Osteoblast (primary cell): Measurements from ENCODE around the gene FNDC10. TPM values are rescaled to one million over a fixed set of nuclear protein-coding genes. Genes with fewer than 3 reads are reported as not detected.

Source experiments
- DNase-seq: peaks from one replicate; pipeline ENCODE4 v3.0.0; 2011; ENCODE audit warnings: low spot score, mixed read lengths; ENCODE audit not compliant: insufficient read length; ENCODE audit errors: missing footprints
- H2AFZ ChIP-seq: 2 replicates; pipeline ENCODE4 v1.6.0; 2011; ENCODE audit warnings: mild to moderate bottlenecking, low read length
- H3K27ac ChIP-seq: 2 replicates; pipeline ENCODE4 v1.5.1; 2011; ENCODE audit warnings: mild to moderate bottlenecking, low read depth, low read length, moderate library complexity
- H3K27me3 ChIP-seq: 2 replicates; pipeline ENCODE4 v1.6.0; 2012; ENCODE audit warnings: mild to moderate bottlenecking, control low read depth, inconsistent platforms, low read length, moderate library complexity; ENCODE audit not compliant: insufficient read depth
- H3K36me3 ChIP-seq: 2 replicates; pipeline ENCODE4 v1.5.1; 2011; ENCODE audit warnings: mild to moderate bottlenecking, low read length, control low read depth, moderate library complexity; ENCODE audit not compliant: insufficient read depth
- H3K4me1 ChIP-seq: 2 replicates; pipeline ENCODE4 v1.5.1; 2011; ENCODE audit warnings: mild to moderate bottlenecking, low read length, control low read depth, moderate library complexity; ENCODE audit not compliant: insufficient read depth
- H3K4me2 ChIP-seq: 2 replicates; pipeline ENCODE4 v1.6.0; 2011; ENCODE audit warnings: mild to moderate bottlenecking, low read length; ENCODE audit not compliant: insufficient read depth
- H3K4me3 ChIP-seq: fragments of 200-600 bp; sonication (generic); 3 replicates; pipeline ENCODE4 v1.5.1; 2012; ENCODE audit warnings: mild to moderate bottlenecking, low read length, inconsistent platforms; ENCODE audit not compliant: insufficient read depth
- H3K79me2 ChIP-seq: 2 replicates; pipeline ENCODE4 v1.6.0; 2012; ENCODE audit warnings: mild to moderate bottlenecking, low read length, control low read depth, inconsistent platforms; ENCODE audit not compliant: insufficient read depth
- H3K9me3 ChIP-seq: 2 replicates; pipeline ENCODE4 v1.5.1; 2011; ENCODE audit warnings: low read depth, low read length, control low read depth
- H4K20me1 ChIP-seq: 2 replicates; pipeline ENCODE4 v1.6.0; 2012; ENCODE audit warnings: mild to moderate bottlenecking, low read length, control low read depth; ENCODE audit not compliant: insufficient read depth
- total RNA-seq: library from RNA; depleted of rRNA; stranded (reverse); fragments of >200 nt; gene quantifications from 2 replicates; pipeline ENCODE4 v1.2.3, GENCODE V29; 2012
- TF ChIP-seq, protein P1 (sequence below): IDR thresholded peaks from 2 replicates; pipeline ENCODE4 v1.5.1; 2011; ENCODE audit warnings: mild to moderate bottlenecking, low read depth, low read length, moderate library complexity; ENCODE audit errors: extremely low read depth

Gene FNDC10
- total RNA-seq, 1 donor = 2.5 TPM

DNA sequence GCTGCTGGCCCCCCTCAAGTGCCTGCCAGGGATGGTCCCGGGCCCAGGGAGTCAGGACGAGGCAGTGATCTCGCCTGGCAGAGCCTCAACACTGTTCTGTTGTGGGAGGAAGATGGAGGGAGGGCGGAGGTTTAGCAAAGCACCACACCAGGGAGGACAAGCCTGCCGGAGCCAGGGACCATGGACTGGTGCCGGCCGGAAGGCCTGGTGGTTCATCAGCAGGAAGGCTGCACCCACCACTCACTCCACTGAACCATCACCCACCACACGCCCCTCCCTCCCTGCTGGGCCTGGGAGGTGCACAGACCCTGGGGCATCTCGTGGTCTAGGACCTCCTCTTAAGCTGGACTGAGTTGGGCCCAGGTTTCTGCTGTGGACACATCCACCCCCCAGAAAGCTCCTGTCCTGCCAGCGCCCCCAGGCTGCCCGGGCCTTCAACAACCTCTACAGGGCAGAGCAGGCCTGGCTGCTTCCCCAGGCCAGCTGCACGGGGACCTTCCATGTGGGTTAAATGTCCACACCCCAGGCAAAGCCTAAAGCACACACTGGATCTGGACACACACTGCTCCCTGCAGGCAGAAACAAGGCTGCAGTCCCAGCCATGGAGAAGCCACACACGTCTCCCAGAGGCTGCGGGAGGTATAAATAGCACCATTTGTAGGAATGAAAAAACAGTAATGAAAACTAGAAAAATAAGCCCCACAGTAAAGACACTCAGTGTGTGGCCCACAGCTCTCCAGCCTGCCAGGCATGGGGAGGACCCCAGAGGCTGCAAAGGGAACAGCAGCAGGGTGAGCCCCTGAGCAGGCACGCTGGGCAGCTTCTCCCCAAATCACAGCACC lies 49.1 kb downstream of the FNDC10 start:
- TF ChIP-seq, protein P1, sequence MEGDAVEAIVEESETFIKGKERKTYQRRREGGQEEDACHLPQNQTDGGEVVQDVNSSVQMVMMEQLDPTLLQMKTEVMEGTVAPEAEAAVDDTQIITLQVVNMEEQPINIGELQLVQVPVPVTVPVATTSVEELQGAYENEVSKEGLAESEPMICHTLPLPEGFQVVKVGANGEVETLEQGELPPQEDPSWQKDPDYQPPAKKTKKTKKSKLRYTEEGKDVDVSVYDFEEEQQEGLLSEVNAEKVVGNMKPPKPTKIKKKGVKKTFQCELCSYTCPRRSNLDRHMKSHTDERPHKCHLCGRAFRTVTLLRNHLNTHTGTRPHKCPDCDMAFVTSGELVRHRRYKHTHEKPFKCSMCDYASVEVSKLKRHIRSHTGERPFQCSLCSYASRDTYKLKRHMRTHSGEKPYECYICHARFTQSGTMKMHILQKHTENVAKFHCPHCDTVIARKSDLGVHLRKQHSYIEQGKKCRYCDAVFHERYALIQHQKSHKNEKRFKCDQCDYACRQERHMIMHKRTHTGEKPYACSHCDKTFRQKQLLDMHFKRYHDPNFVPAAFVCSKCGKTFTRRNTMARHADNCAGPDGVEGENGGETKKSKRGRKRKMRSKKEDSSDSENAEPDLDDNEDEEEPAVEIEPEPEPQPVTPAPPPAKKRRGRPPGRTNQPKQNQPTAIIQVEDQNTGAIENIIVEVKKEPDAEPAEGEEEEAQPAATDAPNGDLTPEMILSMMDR = peak; percentile 69
- Histone ChIP-seq H3K79me2 (peaks cover 35% of the 10 kb centered on the region), H3K4me1 (peaks cover 11% of the 10 kb centered on the region), H3K27ac (peak overlapping the region; percentile 17), H3K9me3 (no peaks in the 10 kb centered on the region), H3K4me3 (no peak overlapping the region), H3K4me2 (no peak overlapping the region), H4K20me1 (peaks cover 32% of the 10 kb centered on the region), H3K36me3 (peaks cover 2% of the 10 kb centered on the region), H3K27me3 (no peaks in the 10 kb centered on the region), H2AFZ (no peak overlapping the region)
- DNase-seq = peak; percentile 95

DNA sequence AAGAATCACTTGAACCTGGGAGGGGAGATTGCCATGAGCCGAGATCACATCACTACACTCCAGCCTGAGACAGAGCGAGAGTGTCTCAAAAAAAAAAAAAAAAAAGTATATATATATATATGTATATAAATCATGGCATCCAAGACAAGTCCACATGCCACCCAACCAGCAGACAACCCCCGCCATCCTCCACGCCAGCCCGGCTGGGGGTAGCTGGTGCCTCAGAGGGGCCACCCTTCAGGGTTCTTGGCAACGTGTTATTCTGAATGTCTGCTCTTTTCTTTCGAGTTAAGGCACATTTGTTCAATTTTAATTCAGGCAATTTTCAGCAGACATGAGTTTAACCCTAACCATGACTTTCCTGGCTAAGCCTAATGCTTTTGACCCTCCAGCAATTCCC lies 49.8 kb downstream of the FNDC10 start:
- Histone ChIP-seq H3K36me3 (peaks cover 2% of the 10 kb centered on the region), H3K9me3 (no peaks in the 10 kb centered on the region), H3K27me3 (no peaks in the 10 kb centered on the region), H3K27ac (peak overlapping the region; percentile 17), H3K4me2 (no peak overlapping the region), H3K4me1 (peaks cover 10% of the 10 kb centered on the region), H3K4me3 (no peak overlapping the region), H3K79me2 (peaks cover 31% of the 10 kb centered on the region), H2AFZ (no peak overlapping the region), H4K20me1 (peaks cover 25% of the 10 kb centered on the region)
- TF ChIP-seq, protein P1 = no peak
- no peak for DNase-seq

DNA sequence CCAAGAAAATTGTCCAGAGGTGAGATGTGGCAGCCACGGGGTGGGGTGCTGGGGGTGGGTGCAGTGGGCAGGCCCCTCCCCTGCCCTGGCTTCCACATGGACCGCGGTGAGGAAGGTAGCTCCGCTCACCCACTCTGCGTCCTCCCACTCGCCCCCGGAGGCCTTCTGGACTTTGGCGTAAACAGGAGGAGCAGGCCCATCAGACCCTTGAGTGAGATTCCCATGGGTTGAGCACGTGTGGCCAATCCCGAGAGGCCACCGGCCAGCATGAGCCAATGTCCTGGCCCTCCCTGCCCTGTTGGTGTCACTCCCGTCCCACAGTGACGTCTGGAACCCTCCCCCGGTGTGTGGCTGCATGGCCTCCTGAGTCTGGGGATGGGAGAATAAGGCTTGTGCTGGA lies 51.3 kb downstream of the FNDC10 start:
- H3K27me3 ChIP-seq = no peaks in the 10 kb centered on the region
- no peak overlapping the region for H3K4me3 ChIP-seq
- no peak overlapping the region for H3K4me2 ChIP-seq
- no peak overlapping the region for H2AFZ ChIP-seq
- no peak overlapping the region for H3K27ac ChIP-seq
- H4K20me1 ChIP-seq = peaks cover 13% of the 10 kb centered on the region
- H3K79me2 ChIP-seq = peaks cover 24% of the 10 kb centered on the region
- H3K9me3 ChIP-seq = no peaks in the 10 kb centered on the region
- peaks cover 2% of the 10 kb centered on the region for H3K36me3 ChIP-seq
- H3K4me1 ChIP-seq = no peaks in the 10 kb centered on the region
- DNase-seq = peak; percentile 63
- TF ChIP-seq, protein P1 = no peak

Other genes with a start within 250 kb of the FNDC10 start
- 689 and 735 TPM in 2 replicates for gene MXRA8, start 241.6 kb downstream of the FNDC10 start, total RNA-seq
- 64.8 and 74.6 TPM in 2 replicates for gene AURKAIP1, start 224.9 kb downstream of the FNDC10 start, total RNA-seq
- 138 and 139 TPM in 2 replicates for gene CCNL2, start 200.8 kb downstream of the FNDC10 start, total RNA-seq
- gene MRPL20, start 192.8 kb downstream of the FNDC10 start, total RNA-seq = 53.9 and 58.9 TPM in 2 replicates
- 1.2 and 1.8 TPM in 2 replicates for gene ANKRD65, start 178.9 kb downstream of the FNDC10 start, total RNA-seq
- 2.4 and 4.3 TPM in 2 replicates for gene VWA1, start 164.4 kb downstream of the FNDC10 start, total RNA-seq
- under 0.01 and 0.59 TPM in 2 replicates for gene ATAD3C, start 150.4 kb downstream of the FNDC10 start, total RNA-seq
- gene ATAD3B, start 128.4 kb downstream of the FNDC10 start, total RNA-seq = 10.6 and 14.5 TPM in 2 replicates
- gene ATAD3A, start 88.0 kb downstream of the FNDC10 start, total RNA-seq = 18.6 and 19.9 TPM in 2 replicates
- 1.8 and 2.7 TPM in 2 replicates for gene TMEM240, start 59.5 kb downstream of the FNDC10 start, total RNA-seq
- 67.2 and 73.1 TPM in 2 replicates for gene SSU72, start 25.3 kb downstream of the FNDC10 start, total RNA-seq
- 74.0 and 80.7 TPM in 2 replicates for gene MIB2, start 15.4 kb upstream of the FNDC10 start, total RNA-seq
- 0.59 and 1.1 TPM in 2 replicates for gene MMP23B, start 32.0 kb upstream of the FNDC10 start, total RNA-seq
- gene CDK11B, start 58.9 kb upstream of the FNDC10 start, total RNA-seq = 5.3 and 5.8 TPM in 2 replicates
- 33.0 and 38.4 TPM in 2 replicates for gene SLC35E2B, start 92.7 kb upstream of the FNDC10 start, total RNA-seq
- gene CDK11A, start 124.2 kb upstream of the FNDC10 start, total RNA-seq = 19.4 and 22.1 TPM in 2 replicates
- 43.9 and 45.6 TPM in 2 replicates for gene NADK, start 178.3 kb upstream of the FNDC10 start, total RNA-seq